ENCODE measurements around the gene NODAL. TPM values are rescaled to one million over a fixed set of nuclear protein-coding genes. Genes with fewer than 3 reads are reported as not detected.

Gene NODAL
- total and polyA plus RNA-seq, 4 donors, result not detected

DNA sequence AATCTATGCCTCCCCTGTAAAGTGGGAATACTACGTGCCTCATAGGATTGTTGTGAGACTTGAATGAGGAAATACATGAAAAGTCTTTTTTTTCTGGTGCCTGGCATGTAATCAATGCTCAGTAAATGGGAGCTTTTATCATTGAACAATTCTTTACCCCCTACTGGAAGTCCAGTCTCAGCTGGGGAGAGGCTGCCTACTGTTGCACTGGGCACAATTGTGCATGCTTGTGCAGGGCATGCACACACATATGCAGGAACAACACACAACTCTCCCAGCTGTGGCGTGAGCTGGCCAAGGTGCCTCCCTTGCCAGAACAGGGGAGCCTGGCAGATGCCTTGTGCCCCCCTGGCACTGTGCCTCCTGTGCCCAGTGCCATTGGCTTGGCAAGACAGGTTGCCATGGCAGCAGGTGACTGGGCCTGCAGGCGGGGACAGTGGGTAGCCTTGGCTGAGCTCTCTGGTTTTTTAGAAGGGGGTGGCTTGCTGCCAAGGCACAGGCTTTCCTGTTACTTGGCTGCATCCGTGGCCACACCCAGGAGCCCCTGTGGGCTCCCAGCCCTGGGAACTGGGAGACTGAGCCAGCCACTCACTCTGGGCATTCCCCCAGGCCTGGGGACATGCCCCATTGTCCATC lies 21.0 kb upstream of the NODAL start:
- TF ChIP-seq, protein P1, sequence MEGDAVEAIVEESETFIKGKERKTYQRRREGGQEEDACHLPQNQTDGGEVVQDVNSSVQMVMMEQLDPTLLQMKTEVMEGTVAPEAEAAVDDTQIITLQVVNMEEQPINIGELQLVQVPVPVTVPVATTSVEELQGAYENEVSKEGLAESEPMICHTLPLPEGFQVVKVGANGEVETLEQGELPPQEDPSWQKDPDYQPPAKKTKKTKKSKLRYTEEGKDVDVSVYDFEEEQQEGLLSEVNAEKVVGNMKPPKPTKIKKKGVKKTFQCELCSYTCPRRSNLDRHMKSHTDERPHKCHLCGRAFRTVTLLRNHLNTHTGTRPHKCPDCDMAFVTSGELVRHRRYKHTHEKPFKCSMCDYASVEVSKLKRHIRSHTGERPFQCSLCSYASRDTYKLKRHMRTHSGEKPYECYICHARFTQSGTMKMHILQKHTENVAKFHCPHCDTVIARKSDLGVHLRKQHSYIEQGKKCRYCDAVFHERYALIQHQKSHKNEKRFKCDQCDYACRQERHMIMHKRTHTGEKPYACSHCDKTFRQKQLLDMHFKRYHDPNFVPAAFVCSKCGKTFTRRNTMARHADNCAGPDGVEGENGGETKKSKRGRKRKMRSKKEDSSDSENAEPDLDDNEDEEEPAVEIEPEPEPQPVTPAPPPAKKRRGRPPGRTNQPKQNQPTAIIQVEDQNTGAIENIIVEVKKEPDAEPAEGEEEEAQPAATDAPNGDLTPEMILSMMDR (IDR thresholded peaks at IDR 0.05; ENCODE audit: control extremely low read depth, extremely low read depth), result no peak
- 28 to 44% methylated on average over 4 of the region's 4 CpGs for WGBS, 2 donors
- Histone ChIP-seq H3K9me3 (ENCODE audit: control insufficient read depth in 4 of 4, insufficient read depth in 3 of 4, low read length in 3 of 4) (no peaks in the 10 kb centered on the region), H3K9ac (ENCODE audit: insufficient read depth in 1 of 2, low read length in 2 of 2) (no peak overlapping the region), H3K27me3 (ENCODE audit: control insufficient read depth in 3 of 3, insufficient read depth in 3 of 3, low read length in 2 of 3) (peaks cover 0 to 12% (median 0%) of the 10 kb centered on the region in 3 donors), H3K27ac (ENCODE audit: low read depth in 1 of 2, low read length in 1 of 2) (peak overlapping the region in 1 of 2 donors; percentile 26), H3K4me3 (no peak overlapping the region), H3K36me3 (ENCODE audit: control insufficient read depth in 4 of 4, insufficient read depth in 4 of 4, low read length in 4 of 4) (no peaks in the 10 kb centered on the region), H3K4me1 (ENCODE audit: control insufficient read depth in 5 of 5, insufficient read depth in 5 of 5, low read length in 5 of 5) (peaks cover 0 to 25% (median 8%) of the 10 kb centered on the region in 5 donors)
- DNase-seq (peak in 1 of 3 donors; percentile 42), ATAC-seq (ENCODE audit: insufficient read depth, low FRiP score) (no peak)

DNA sequence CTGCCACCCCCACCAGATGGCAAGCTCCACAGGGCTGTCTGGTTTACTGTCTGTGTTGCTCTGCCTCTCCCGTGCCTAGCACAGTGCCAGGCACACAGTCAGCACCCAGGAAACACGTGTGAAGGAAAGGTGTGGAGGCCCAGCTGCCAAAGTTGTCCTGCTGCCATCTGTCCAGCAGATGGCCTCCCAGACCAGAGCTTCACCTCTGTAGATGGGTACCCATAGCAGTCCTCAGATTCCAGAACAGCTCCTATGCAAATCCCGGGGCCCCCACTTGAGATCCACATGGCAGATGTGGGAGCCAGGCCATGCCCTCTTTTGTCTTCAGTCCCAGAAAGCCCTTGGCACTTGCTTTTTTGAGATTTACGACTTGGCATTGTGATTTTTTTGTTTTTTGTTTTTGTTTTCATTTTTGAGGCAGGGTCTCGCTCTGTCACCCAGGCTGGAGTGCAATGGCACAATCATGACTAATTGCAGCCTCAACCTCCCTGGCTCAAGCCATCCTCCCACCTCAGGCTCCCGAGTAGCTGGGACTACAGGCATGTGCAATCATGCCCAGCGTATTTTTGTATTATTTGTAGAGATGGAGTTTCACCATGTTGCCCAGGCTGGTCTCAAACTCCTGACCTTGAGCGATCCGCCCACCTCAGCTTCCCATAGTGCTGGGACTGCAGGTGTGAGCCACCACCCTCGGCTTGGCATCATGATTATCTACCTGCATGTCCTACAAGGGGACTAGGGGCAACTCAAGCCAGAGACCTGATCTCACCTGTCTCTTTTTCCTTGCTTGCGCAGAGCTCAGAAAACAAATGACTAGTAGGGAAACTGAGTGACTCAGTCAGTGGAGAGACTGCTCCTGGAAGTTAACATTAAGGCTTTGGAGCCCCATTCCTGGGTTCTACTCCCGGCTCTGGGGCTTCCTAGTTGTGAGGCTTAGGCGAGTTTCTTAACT lies 20.2 kb upstream of the NODAL start:
- no peak overlapping the region for H3K4me3 ChIP-seq
- DNase-seq (peak; percentile 58 to 72 (median 60)), ATAC-seq (ENCODE audit: insufficient read depth, low FRiP score) (no peak)
- H3K36me3 ChIP-seq (ENCODE audit: control insufficient read depth in 4 of 4, insufficient read depth in 4 of 4, low read length in 4 of 4), result no peaks in the 10 kb centered on the region
- TF ChIP-seq, protein P1 (IDR thresholded peaks at IDR 0.05; ENCODE audit: control extremely low read depth, extremely low read depth), result peak; percentile 69
- H3K4me1 ChIP-seq (ENCODE audit: control insufficient read depth in 5 of 5, insufficient read depth in 5 of 5, low read length in 5 of 5), result peaks cover 0 to 25% (median 8%) of the 10 kb centered on the region in 5 donors
- H3K27me3 ChIP-seq (ENCODE audit: control insufficient read depth in 3 of 3, insufficient read depth in 3 of 3, low read length in 2 of 3), result peaks cover 0 to 12% (median 0%) of the 10 kb centered on the region in 3 donors
- WGBS, 2 donors, result 55 to 66% methylated on average over 13 of the region's 13 CpGs
- no peak overlapping the region for H3K9ac ChIP-seq (ENCODE audit: insufficient read depth in 1 of 2, low read length in 2 of 2)
- no peak overlapping the region for H3K27ac ChIP-seq (ENCODE audit: low read depth in 1 of 2, low read length in 1 of 2)
- H3K9me3 ChIP-seq (ENCODE audit: control insufficient read depth in 4 of 4, insufficient read depth in 3 of 4, low read length in 3 of 4), result no peaks in the 10 kb centered on the region

DNA sequence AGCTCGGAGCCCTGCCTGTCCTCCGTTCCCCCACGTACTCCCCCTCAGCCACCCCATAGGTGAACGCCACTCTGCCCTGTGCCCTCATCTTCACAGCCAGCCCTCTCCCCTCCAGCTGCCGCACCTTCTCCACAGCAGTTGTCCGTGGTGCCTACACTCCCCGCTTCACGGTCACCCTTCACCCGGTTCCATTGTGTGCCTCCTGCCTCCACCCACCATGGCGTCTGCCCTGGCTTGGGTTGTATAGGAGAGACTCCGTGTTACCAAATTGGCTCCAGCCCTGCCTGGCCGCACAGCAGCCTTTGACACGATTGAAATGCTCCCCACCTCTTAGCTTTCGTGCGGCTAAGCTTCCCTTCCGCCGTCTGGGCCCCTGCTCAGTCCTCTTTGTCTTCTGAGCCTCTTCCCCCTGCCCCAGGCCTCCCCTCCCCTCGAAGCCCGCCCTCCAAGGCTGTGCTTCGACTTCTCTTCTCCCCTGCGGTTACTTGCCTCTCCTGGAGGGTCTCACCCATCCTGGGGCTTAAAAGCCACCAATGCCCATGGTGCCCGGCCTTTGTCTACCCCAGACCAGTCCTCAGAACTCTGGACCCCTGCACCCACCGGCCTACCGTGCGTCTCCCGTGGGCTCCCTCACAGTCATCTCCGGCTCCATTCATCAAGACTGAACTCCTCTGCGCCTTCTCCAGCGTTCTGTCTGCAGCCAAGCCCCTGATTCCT lies 18.5 kb upstream of the NODAL start:
- ATAC-seq (ENCODE audit: insufficient read depth, low FRiP score), result no peak
- H3K27me3 ChIP-seq (ENCODE audit: control insufficient read depth in 3 of 3, insufficient read depth in 3 of 3, low read length in 2 of 3), result peaks cover 0 to 17% (median 0%) of the 10 kb centered on the region in 3 donors
- H3K27ac ChIP-seq (ENCODE audit: low read depth in 1 of 2, low read length in 1 of 2), result no peak overlapping the region

More for the DNA sequence above, 18.5 kb upstream of the NODAL start:
- WGBS, 2 donors, result 76 to 88% methylated on average over 29 of the region's 29 CpGs
- no peaks in the 10 kb centered on the region for H3K36me3 ChIP-seq (ENCODE audit: control insufficient read depth in 4 of 4, insufficient read depth in 4 of 4, low read length in 4 of 4)
- H3K4me1 ChIP-seq (ENCODE audit: control insufficient read depth in 5 of 5, insufficient read depth in 5 of 5, low read length in 5 of 5), result peaks cover 0 to 25% (median 8%) of the 10 kb centered on the region in 5 donors
- H3K9me3 ChIP-seq (ENCODE audit: control insufficient read depth in 4 of 4, insufficient read depth in 3 of 4, low read length in 3 of 4), result no peaks in the 10 kb centered on the region
- TF ChIP-seq, protein P1 (IDR thresholded peaks at IDR 0.05; ENCODE audit: control extremely low read depth, extremely low read depth), result no peak
- no peak overlapping the region for H3K4me3 ChIP-seq
- no peak for DNase-seq
- no peak overlapping the region for H3K9ac ChIP-seq (ENCODE audit: insufficient read depth in 1 of 2, low read length in 2 of 2)

Data from lung (tissue), 12 donors.